Testis (tissue), 3 donors: ENCODE data around the gene RER1. TPM values are rescaled to one million over a fixed set of nuclear protein-coding genes. Genes with fewer than 3 reads are reported as not detected.

Source experiments
- DNase-seq: peaks from one replicate; pipeline ENCODE4 v3.0.0-alpha.2; 2019
- H3K27ac ChIP-seq, 2 donors: fragments of 200-600 bp; sonication (generic); one replicate each; pipeline ENCODE4 v1.5.1; 2019
- H3K27me3 ChIP-seq: fragments of 200-600 bp; sonication (generic); one replicate; pipeline ENCODE4 v1.5.1; 2019
- H3K36me3 ChIP-seq: fragments of 200-600 bp; sonication (generic); one replicate; pipeline ENCODE4 v1.5.1; 2017; ENCODE audit warnings: low read depth; ENCODE audit errors: missing control alignments
- H3K4me1 ChIP-seq: fragments of 200-600 bp; sonication (generic); one replicate; pipeline ENCODE4 v1.5.1; 2019
- H3K4me3 ChIP-seq, 2 donors: fragments of 200-600 bp; sonication (generic); one replicate each; pipeline ENCODE4 v1.5.1; 2017 to 2019
- H3K9me3 ChIP-seq: fragments of 200-600 bp; sonication (generic); one replicate; pipeline ENCODE4 v1.5.1; 2017
- POLR2A ChIP-seq: fragments of 450-650 bp; IDR thresholded peaks from one replicate; pipeline ENCODE4 v1.6.1; 2017; ENCODE audit warnings: antibody characterized with exemption, mild to moderate bottlenecking, moderate library complexity
- WGBS, 2 donors: methylation state at CpG; one replicate each; pipeline ENCODE4 v1.1.5; 2018; 5-methylcytosine and 5-hydroxymethylcytosine counted together
- intact Hi-C: fragments of 100-400 bp; cut with DNase I; formaldehyde crosslinking; loops from one replicate; pipeline ENCODE4 v1.15.1; 2023; ENCODE audit warnings: low total_unique reads
- polyA plus RNA-seq: library from polyadenylated mRNA; stranded (reverse); fragments of 350-450 nt; fragmentation: Illumina TruSeq; extraction: RNeasy Lipid Tissue Mini Kit (QIAGEN cat#74804); gene quantifications from one replicate; pipeline ENCODE4 v1.2.3, GENCODE V29; 2014; ENCODE audit warnings: low read depth, low replicate concordance; ENCODE audit not compliant: insufficient read depth
- total RNA-seq, 2 donors: library from RNA; depleted of rRNA; stranded (reverse); fragments of >200 nt; gene quantifications; one replicate each; pipeline ENCODE4 v1.2.3, GENCODE V29; 2016
- TF ChIP-seq, protein P1 (sequence below), 3 experiments: fragments of 450-650 bp in 2 of 3; fragments of 200-600 bp in 1 of 3; sonication (generic) in 1 of 3; IDR thresholded peaks; one replicate each; pipeline ENCODE4 v1.5.1; 2016 to 2019; ENCODE audit warnings: antibody characterized with exemption in 3 of 3, mild to moderate bottlenecking in 2 of 3, moderate library complexity in 1 of 3

Gene RER1
- total and polyA plus RNA-seq, 3 donors from 2014 or later = 89.9 to 262 (median 104) TPM

DNA sequence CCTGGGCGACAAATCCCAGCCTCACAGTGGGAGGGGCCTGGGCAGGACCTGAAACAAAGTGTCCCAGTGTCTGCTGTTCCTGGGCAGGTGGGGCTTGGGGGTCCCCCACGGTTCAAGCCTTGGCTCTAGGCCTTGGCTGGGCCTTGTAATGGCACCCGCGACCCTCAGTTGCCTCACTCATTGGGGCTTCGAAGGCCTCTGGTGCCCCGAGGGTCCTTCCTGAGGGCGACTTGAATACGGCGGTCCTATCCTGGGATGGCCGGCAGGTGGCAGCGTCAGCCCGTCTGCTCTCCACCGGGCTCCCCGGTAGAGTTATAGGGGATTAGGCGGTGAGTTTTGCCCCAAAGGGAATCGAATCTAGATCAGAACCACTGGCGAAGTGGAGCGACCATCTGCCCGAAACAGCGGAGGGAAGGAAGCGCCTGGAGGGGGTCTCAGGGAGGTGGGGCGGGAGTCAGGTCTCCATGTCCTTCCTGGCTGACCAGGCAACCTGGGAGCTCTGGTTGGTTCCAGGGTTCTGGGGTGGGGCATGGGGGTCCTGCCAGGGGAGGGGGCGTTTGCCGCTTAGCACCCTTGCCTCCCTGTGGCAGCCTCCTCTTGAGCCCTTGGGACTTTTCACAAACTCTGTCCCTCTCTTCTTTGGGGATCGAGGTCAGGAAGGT is 22.8 kb downstream of the RER1 start:
- Histone ChIP-seq H3K36me3 (no peaks in the 10 kb centered on the region), H3K27ac (no peak overlapping the region)

DNA sequence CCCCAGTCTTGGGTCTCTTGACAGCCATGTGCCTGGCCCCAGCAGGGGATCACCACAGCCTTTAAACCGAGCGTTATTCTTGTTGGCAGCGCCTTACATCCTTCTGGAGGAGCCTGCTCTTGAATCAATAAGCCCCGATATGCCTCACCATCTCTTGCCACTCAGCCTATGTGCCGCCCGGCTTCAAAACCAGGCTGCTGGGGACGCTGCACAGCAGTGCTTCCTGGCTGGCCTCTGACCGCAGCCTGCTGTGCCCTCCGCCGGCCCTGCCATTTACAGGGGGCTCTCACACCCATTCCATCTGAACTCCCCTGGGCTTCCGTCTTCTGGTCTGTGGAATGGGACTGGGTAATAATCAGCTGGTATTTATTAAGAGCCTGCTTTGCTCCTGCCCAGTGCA is 23.7 kb downstream of the RER1 start:
- no peaks in the 10 kb centered on the region for H3K27me3 ChIP-seq
- no peak for DNase-seq
- 80 to 85% methylated on average over 10 to 11 of the region's 11 CpGs for WGBS, 2 donors
- H3K9me3 ChIP-seq = no peaks in the 10 kb centered on the region
- TF ChIP-seq, protein P1, sequence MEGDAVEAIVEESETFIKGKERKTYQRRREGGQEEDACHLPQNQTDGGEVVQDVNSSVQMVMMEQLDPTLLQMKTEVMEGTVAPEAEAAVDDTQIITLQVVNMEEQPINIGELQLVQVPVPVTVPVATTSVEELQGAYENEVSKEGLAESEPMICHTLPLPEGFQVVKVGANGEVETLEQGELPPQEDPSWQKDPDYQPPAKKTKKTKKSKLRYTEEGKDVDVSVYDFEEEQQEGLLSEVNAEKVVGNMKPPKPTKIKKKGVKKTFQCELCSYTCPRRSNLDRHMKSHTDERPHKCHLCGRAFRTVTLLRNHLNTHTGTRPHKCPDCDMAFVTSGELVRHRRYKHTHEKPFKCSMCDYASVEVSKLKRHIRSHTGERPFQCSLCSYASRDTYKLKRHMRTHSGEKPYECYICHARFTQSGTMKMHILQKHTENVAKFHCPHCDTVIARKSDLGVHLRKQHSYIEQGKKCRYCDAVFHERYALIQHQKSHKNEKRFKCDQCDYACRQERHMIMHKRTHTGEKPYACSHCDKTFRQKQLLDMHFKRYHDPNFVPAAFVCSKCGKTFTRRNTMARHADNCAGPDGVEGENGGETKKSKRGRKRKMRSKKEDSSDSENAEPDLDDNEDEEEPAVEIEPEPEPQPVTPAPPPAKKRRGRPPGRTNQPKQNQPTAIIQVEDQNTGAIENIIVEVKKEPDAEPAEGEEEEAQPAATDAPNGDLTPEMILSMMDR (IDR thresholded peaks at IDR 0.05) = no peak
- no peak for TF ChIP-seq POLR2A
- intact Hi-C loops = loop anchor here (5.0 kb wide), 1 partner anchor 117 kb away; the partner anchor contains the start of gene HES5
- H3K4me1 ChIP-seq = peaks cover 21% of the 10 kb centered on the region
- H3K27ac ChIP-seq = no peak overlapping the region
- no peak overlapping the region for H3K4me3 ChIP-seq
- H3K36me3 ChIP-seq = no peaks in the 10 kb centered on the region

More for the DNA sequence above, 22.8 kb downstream of the RER1 start:
- no peak for TF ChIP-seq POLR2A
- TF ChIP-seq, protein P1 (IDR thresholded peaks at IDR 0.05) = peak; percentile 88 to 91 (median 89)
- intact Hi-C loops = loop anchor here (5.0 kb wide), 1 partner anchor 133 kb away; no protein-coding TSS in a partner anchor
- no peak overlapping the region for H3K4me3 ChIP-seq
- 14 to 39% methylated on average over 3 to 25 of the region's 25 CpGs for WGBS, 2 donors
- DNase-seq = peak; percentile 74
- no peaks in the 10 kb centered on the region for H3K9me3 ChIP-seq
- H3K27me3 ChIP-seq = no peaks in the 10 kb centered on the region
- peaks cover 21% of the 10 kb centered on the region for H3K4me1 ChIP-seq

DNA sequence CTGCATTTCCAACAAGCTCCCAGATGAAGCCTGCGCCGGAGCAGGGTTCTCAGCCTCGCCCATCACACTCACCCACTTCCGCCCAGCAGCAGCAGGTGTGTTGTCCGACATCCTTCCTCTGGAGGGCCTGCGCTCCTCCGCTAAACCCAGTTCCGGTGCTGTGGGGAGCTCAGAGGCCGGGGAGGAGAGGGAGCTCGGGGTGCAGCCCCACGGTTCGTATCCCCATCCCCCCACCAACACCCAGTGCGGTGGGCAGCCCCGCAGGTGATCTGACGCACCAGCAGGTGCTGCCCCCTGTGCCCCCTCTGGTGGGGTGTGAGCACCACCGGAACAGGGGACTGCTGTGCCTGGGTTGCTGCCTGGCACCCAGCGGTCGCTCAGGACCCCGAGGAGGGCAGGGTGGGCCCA is 24.2 kb downstream of the RER1 start:
- H3K9me3 ChIP-seq = no peaks in the 10 kb centered on the region
- H3K4me3 ChIP-seq = no peak overlapping the region
- TF ChIP-seq, protein P1 (IDR thresholded peaks at IDR 0.05) = no peak
- no peak for TF ChIP-seq POLR2A
- intact Hi-C loops = loop anchor here (5.0 kb wide), 1 partner anchor 116 kb away; the partner anchor contains the start of gene HES5
- no peak for DNase-seq
- H3K27me3 ChIP-seq = no peaks in the 10 kb centered on the region
- no peaks in the 10 kb centered on the region for H3K36me3 ChIP-seq
- WGBS, 2 donors = 80% methylated on average over 19 of the region's 19 CpGs; no CpG with 5 or more reads in 1 of the 2 donors
- peaks cover 21% of the 10 kb centered on the region for H3K4me1 ChIP-seq
- H3K27ac ChIP-seq = no peak overlapping the region

DNA sequence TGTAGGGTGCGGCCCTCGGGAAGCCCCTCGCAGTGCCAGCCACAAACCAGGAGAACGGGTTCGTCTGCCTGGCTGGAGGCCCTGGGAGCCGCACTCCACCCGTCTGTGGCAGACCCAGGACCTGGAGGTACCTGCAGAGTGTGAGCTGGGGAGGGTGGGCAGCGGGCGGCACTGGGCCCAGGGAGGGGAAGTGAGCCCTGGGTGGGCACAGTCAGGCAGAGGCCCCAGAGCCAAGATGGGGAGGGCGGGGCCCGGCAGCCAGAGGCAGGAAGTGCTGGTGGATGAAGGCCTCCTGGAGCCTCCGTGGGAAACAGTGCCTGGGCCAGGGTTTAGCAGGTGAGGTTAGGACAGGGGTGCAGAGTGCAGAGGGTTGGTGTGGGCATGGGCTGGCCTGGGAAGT is 24.8 kb downstream of the RER1 start:
- H3K36me3 ChIP-seq = no peaks in the 10 kb centered on the region
- H3K9me3 ChIP-seq = no peaks in the 10 kb centered on the region
- no peak for DNase-seq
- intact Hi-C loops = loop anchor here (5.0 kb wide), 1 partner anchor 116 kb away; the partner anchor contains the start of gene HES5
- TF ChIP-seq, protein P1 (IDR thresholded peaks at IDR 0.05) = no peak
- no peak overlapping the region for H3K27ac ChIP-seq
- H3K4me3 ChIP-seq = no peak overlapping the region
- peaks cover 20% of the 10 kb centered on the region for H3K4me1 ChIP-seq
- 71 to 77% methylated on average over 10 to 12 of the region's 12 CpGs for WGBS, 2 donors
- H3K27me3 ChIP-seq = no peaks in the 10 kb centered on the region
